GM21737 (cell line): Measurements from ENCODE around the gene YKT6.
"Not testable (repeated sequence)": the region's sequence is repeated elsewhere in the genome, so short reads cannot be mapped to it uniquely, and the experiment has no call there.

Experiments
- ATAC-seq: cut with Tn5 transposase; IDR thresholded peaks from one replicate; pipeline ENCODE4 v1.9.1; 2021; ENCODE audit warnings: mild to moderate bottlenecking, moderate library complexity; ENCODE audit not compliant: unreplicated experiment

The YKT6 gene

DNA sequence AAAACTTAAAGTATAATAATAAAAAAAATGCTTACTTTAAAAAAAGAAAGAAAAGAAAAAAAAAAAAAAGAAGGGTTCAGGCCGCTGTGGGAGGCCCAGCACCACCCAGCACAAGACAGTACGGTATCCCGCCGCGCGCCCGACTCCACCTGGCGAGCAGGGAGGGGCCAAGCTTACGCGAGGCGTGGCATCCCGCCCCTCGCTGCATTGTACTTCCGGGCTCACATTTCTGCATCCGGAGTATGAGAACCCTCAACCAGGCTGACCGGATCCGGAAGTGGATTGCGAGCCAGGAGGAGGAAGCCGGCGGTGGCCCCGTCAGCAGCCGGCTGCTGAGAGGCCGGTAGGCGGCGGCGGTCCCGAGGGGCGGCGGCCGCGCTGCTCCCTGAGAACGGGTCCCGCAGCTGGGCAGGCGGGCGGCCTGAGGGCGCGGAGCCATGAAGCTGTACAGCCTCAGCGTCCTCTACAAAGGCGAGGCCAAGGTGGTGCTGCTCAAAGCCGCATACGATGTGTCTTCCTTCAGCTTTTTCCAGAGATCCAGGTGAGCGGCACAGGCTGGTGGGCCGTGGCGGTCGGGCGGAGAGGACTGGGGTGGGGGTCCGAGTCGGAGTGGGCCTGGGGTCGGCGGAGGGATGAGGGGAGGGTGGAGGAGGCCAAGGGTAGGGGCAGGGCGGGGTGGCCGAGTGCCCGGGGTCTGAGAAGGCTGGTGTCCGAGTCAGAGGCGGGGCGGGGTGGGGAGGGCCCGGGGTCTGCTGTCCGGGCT, at the start of gene YKT6:
Gene YKT6, plus strand, starts transcription at position 280 of the 763 bp plus-strand sequence. Its CDS starts 158 bp downstream, at position 438.
- peak; percentile 99 for ATAC-seq

DNA sequence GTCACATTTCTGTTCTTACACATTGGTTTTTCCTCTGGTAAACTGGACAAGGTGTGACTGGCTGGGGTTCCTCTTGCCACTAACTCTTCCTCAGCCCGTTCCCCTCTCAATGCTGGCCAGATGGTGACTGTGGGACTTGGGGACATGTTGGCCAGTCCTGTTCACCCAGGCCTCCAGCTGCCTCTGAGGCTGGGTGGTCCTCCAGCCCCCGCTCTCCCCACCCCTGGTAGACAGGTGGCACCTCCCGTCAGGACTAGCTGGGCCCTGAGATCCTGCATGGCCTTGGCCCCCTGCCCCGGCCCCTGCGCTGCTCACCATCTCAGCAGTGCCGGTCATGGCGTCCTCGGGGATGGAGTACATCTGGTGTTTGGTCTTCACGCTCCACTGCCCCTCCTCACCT, 48.8 kb upstream of the YKT6 start:
- ATAC-seq: no peak

DNA sequence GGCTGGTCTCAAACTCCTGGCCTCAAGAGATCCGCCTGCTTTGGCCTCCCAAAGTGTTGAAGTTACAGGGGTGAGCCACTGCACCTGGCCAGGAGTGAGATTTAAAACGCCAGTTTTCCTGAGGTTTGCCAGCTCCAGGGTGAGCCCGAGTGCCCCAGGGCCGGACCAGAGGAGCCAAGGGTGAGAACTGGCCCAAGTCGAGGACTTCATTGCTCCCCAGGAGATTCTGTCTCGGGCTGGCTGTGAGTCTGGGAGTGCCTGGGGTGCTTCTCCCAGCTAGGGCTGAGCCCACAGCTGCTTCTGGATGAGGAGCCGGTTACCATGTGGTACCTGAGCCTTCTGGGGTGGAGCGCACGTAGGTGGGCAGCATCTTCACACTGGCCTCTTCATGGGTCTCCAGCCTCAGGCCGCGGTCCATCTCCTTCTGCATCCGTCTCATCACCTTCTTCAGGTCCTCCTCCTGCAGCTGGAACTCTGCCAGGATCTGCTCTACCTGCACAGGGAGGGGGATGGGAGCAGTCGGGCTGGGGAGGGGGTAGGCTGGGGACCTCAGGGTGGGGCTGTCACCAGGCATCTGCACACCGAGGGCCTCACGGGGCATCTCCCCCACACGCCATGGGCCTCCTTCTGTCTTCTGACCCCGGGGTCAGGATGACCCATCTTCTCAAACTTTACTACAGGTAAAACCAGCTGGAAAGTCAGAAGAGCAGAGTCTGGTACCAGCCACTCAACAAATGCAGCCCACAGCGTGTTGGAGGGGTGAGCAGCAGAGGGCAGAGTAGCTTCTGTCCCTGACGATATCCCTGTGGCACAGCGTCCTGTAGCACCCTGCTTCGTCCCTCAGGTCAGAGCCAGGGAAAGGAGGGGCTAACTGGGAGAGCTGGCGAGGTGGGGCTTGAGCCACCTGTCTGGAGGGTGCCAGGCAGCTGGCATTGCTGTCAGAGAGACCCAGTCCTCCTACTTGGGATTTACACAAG, 47.5 kb upstream of the YKT6 start:
- no peak for ATAC-seq

DNA sequence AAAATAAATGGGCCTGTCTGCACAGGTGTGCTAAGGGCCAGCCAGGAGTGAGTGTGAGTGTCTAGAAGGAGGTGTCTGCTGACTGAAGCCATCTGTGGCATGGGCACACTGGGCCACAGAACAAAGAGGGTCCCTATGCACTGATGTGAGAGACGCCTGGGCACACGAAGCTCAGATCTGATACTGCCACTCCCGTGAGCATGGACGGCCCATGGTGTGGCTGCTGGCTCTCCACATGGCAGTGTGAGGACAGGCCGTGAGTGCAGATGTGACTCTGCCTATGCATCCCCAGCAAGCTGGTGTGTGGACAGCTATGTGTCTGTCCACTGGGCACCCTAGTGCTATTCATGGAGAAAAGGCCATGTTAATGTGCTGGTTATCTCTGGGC, 46.8 kb upstream of the YKT6 start:
- ATAC-seq: no peak

DNA sequence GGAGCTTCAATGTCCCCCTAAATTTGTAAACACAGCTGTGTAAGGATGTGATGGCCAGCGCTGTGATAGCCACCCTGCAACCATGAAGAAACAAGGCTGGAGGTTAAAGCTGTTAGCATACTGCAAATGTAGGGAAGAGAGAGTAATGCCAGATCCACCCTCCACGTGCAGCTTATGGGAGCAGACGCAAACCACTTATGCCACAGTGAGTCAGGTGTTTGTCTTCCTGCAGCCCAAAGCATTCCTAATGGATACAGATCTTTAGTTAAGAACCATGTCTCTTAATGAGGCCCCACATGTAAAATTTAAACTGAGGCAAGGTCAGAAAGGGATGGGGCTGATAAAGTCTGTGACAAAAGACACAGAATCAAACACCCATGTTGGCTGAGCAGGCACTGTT, 46.1 kb upstream of the YKT6 start:
- no peak for ATAC-seq

DNA sequence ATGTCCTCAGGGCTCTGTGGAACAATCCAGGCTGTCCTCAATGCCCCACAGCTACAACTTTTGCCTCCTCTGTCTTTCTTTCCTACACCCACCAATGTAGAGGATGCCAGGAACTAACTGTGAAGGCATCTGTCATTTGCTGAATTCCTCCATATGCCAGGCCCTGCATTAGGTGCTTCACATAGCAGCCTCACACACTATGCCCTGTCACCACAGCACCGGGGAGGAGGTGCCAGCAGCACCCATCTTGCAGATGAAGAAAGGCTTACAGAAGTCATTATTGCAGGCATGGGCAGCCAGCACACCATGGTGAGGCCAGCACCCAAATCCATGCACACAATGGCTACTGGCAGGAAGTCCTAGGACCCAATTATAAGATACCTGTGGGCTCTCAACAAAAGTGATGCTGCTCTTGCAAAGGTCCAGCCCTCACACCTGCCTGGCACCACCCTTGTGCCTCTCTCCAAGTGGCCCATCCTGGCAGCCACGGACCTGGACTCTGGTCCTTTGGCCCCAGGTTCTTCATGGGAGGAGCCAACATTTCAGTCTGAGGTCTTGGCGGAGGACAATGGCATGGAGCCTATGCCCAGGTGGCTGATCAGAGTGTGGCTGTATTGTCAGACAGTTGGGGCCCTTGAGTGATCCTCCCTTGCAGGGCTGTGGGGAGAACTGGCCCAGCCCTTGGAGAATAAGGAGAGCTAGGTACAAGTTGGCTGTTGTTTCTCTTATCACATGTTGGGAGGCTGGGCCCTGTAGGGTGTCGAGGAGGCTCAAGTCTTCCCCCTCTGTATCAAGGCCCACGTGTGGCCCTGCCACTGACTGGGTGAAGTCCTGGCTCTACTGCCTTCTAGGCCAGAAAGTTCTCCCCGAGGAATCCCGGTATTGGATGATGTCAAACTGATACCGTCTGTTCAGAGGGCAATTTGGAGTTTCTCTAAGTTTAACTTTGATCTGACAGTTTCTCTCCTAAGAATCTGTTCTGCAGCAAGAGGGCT, 45.3 kb upstream of the YKT6 start:
- ATAC-seq: no peak

DNA sequence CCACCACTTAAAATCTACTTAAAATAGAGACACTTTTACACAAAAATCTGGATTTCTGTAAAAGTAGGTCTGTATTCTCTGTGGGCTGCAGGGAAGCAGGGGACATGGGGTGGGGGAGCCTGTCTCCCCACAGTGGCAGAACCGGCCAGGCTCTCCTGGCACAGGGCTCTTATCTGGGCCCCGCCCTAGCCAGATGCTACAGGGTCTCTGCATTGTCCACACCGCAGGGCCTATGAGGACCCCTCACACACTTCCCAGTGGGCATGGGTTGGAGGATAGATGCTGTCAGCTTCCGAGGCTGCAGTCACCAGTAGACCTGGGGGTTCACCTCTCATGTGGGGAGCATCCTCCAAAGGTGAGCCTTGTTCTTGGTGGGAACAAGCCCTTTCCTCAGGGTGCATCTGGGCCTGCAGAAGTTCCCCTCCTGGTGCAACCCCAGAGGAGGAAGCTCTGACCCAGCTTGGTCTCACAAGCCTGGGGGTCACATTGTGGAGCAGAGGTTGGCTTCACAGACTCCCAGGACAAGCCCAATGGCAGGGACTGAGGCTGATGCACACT, 44.2 kb upstream of the YKT6 start:
- ATAC-seq: no peak

DNA sequence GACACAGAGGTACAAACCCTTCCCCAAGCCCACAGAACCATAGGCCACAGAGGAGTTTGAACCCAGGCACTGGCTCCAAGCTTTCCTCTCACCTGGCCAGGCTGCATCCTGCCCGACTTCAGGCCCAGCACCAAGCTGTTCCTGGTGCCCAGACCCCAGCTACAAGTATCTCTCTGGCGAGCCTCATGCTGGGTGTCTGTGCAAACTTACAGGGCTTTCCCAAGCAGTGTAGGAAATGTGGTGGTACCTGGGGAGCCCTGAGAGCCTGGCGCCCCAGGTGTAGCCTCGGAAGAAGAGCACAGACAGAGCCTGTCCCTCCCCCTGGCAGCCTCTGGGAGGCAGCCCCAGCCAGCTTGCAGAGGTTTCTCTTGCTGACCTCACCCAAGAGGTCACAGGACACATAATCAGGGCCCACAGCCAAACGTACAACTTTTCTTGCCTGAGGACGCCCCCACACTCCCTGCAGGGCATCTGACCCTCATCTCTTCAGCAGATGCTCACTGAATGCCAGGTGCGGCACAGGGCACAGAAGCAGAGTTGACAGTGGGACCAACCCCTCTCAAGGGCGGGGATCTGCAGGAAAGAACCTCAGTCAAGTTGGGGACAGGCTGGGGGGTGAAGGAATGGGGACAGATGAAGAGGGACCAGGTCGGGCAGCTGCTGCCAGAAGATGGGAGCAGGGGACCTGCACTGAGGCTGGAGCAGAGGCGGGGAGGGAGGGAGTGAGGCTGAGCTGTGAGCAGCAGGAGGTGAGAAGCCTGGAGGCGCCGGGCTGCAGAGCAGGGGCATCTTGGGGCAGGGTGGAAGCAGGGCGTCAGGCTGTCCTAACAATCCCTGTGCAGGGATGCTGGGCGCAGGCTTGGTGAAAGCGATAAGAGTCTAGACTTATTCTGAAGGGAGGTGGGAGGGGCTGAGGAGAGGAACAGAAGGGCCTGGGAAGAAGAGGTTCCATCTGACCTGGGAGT, 43.4 kb upstream of the YKT6 start:
- no peak for ATAC-seq

DNA sequence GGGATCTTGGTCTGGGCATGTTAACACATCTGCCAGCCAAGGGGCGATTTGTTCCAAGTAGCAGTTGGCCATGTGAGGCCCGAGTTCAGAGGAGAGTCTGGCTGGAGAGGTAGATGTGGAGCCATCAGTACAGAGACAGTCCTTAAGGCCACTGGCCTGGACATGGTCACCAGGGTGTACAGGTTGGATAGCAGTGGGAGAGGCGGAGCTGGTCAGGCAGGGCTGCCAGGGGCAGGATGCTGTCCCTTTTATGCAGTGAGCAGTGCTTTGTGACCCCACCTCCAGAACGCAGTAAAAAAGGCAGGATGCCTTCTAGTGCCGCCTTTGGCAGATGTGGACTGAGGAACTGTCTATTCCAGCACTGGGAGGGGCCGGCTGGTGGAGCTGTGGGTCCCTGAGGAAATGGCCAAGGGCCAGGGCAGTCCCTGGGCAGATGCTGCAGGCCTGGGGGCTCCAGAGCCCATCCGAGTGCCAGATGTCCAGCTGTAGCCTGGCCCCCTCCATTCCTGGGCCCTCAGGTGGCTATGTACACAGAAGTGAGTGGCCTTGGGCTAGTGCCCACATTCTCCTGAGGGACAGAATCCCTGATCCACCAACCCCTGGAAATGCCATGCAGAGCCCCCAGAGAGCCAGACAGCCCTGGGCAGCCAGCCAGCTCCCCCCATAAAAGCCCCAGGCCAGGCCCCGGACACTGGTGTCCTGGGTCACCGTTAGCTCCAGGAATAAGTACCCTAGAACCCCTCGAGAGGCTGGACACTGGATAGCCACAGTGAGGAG, 42.5 kb upstream of the YKT6 start:
- ATAC-seq: no peak

DNA sequence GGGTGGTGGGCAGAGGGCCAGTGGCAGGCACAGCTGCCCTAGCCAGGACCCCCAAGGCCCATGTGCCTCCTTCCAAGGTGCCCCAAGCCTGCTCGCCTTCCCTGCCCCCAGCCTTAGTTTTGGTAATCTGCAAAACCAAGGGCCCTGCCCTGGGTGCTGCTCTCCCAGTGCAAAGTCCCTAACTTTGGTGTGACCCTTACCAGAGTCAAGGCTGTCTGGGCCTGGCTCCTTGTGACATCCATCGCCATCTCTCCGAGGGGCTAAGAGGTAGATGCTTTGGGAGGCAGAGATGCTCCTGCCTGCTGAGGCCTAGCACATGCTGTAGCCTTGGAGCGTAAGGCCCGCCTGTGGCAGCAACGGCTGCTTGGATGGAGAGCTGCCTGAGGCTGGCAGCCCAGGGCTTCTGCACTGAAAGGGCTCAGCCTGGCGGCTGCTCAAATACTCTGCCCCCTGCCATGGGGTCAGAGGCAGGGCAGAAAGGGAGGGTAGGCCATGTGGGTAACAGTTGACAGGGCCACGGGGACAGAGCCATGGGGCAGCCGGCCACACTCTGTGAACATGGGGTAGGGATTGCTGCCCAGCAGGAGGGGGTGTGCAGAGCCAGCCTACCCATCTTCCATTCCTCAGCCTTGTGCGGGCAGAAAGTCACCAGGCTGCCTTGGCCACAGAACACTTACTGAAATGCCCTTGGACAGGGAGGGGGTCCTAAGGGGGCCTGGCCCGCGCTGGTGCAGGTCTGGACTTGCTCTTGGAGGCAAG, 41.7 kb upstream of the YKT6 start:
- ATAC-seq: no peak

DNA sequence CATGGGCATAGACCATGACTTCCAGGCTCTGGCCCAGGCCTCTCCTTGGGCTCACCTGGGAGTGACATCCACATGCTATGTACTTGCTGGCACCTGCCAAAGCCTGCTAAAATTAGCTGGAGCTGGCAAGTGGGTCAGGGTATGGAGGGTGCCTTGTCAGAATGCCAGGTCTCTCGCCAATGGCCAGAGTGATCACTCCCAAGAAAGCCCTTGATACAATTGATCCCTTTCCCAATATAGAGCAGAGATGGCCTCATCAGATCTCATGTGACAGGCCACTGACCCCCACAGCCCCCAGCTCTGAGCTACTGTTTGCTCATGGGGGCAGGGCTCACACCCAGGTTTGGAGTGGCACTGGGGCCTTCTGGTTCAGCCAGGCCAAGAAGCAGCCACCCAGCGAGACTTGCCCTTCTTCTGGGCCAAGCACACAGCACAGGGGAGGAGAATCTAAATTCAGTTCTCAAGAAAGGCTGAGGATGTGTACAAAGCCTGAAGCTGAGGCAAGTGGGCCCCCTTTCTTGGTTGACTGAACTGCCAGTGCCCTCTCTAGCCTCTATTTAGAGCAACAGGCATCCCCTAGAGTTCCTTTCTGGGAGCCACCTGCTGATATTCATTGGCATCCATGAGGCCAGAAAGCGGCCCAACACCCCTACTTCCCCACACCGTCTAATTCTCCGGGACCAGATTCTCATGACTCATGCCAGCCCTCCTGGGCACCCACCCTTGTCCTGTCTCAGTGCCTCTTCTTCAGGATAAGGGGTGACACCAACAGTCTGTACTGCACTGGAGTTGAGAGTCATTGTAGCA, 40.8 kb upstream of the YKT6 start:
- ATAC-seq: no peak

DNA sequence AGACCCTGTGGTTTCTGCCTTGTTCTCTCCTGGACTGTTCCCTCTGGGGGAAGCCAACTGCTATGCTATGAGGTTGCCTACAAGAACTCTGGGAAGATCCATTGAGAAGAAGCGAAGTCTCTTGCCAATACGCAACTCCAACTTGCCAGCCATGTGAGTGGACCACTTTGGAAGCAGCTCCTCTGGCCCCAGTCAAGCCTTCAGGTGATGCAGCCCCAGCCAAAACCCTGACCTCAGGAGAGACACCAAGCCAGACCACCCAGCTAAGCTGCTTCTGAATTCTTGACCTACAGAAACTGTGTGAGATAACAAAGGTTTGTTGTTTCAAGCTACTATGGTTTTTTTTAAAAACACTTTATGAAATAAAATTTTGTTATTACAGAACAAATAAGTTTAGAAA, 39.4 kb upstream of the YKT6 start:
- no peak for ATAC-seq

DNA sequence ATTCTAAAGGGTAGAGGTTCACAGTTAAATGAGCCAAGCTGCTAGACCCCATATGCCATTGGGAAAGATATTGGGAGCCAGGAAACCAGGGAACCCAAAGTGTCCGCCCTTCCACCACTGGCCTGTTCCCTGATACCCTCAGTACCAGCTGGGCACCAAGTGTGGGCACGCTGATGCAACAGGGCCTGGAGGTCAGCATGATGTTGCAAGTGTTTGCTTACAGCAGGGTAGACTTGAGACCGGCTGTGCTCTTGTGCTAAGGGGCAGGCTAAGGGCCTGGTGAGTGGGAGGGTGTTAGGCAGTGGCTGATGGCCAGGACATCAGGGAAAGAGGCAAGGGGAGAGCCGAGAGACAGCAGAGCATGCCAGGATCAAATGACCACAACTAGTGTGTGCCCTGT, 38.6 kb upstream of the YKT6 start:
- no peak for ATAC-seq

DNA sequence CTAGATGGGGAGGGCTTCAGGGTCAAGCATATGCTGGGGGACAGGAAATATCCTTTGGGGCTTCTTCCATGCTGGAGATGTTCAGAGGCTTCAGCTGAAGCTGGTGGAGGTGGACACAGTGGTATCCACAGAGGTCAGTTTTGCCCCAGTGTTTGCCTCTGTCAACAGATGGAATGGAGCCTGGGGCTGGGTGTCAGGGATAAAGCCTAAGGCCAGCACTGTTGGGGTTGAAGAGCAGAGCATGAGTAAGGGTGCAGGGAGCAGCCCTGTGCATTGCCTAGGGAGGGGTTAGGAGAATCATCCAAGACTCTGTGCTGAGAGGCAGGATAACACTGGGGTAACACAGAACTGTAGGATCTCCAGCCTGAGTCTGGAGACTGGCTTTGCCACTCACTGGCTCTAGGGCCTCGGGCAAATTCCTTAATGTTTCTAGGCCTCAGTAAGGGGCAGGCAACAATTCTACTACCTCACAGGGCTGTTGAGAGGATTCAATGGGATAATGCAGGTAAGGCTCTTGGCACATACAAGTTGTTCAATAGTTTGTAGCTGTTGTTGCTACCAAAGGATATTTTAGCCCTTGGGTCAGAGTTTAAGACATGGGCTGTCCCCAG, 37.9 kb upstream of the YKT6 start:
- ATAC-seq: no peak

DNA sequence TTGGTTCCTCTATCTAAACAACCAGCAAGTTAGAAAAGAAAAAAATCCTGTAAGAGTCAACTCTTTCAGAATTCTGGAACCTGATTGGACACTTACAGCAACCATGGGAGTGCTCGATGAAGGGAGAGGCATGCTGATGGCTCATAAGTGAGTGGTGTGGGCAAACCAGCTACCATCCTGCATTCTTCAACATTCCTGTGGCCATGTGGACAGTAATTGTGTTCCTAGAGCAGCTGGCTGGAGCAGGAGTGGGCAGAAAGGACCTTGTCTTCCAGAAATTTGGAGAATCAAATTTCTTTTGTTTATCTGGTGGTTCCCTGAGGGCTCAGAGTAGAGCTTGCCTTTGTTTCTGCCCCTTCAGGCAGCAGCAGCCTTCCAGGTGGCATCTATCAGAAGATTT, 37.2 kb upstream of the YKT6 start:
- no peak for ATAC-seq

DNA sequence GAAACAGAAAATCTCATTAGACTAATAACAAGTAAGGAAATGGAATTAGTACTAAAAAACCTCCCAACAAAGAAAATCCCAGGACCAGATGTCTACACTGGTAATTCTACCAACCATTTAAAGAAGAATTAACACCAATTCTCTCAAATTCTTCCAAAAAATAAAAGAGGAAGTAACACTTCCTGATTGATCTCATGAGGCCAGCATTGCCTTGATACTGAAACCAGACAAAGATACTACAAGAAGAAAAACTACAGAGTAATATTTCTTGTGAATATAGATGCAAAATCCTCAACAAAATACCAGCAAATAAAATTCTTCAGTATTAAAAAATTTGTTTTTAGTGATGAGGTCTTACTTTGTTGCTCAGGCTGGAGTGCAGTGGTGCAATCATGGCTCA, 32.9 kb upstream of the YKT6 start:
- no peak for ATAC-seq

DNA sequence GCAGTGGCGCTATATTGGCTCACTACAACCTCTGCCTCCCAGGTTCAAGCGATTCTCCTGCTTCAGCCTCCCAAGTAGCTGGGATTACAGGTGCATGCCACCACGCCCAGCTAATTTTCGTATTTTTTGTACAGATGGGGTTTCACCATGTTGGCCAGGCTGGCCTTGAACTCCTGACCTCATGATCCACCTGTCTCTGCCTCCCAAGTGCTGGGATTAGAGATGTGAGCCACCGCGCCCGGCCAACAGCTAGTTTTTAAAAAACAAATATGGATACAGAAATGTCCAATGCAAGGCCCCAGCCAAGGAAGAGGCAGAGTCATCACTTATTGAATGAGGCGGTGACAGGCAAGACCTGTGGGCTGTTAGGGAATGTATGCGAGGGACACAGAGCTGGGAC, 28.9 kb upstream of the YKT6 start:
- not testable (repeated sequence) for ATAC-seq
